LNCAP (cell line): Measurements from ENCODE around the gene TULP4.

Experiments used
- CTCF ChIP-seq: fragments of 450-650 bp; IDR thresholded peaks from 2 replicates; pipeline ENCODE4 v1.5.1; 2017; ENCODE audit warnings: mild to moderate bottlenecking

TULP4 gene

GRCh38 chr6:158476389-158476788 is 164.1 kb downstream of the TULP4 start:
- no peak for TF ChIP-seq CTCF

- no peak for TF ChIP-seq CTCF
Measured at GRCh38 chr6:158480989-158481388, 168.7 kb downstream of the TULP4 start.

GRCh38 chr6:158481690-158482473 is 169.6 kb downstream of the TULP4 start:
- no peak for TF ChIP-seq CTCF

- no peak for TF ChIP-seq CTCF
Measured at GRCh38 chr6:158485431-158485830, 173.2 kb downstream of the TULP4 start.

GRCh38 chr6:158487495-158487894 is 175.2 kb downstream of the TULP4 start:
- TF ChIP-seq CTCF = no peak

GRCh38 chr6:158488065-158488464 is 175.8 kb downstream of the TULP4 start:
- TF ChIP-seq CTCF = no peak

GRCh38 chr6:158489441-158489840 is 177.2 kb downstream of the TULP4 start:
- TF ChIP-seq CTCF = no peak

GRCh38 chr6:158492881-158493280 is 180.6 kb downstream of the TULP4 start:
- no peak for TF ChIP-seq CTCF
